ENCODE data around the gene ULK4. TPM values are rescaled to one million over a fixed set of nuclear protein-coding genes. Genes with fewer than 3 reads are reported as not detected.

Gene ULK4
- total RNA-seq, 4 donors from 2014 or later, result 13.3 to 23.4 (median 17.9) TPM

GRCh38 chr3:41210966-41211365 is 750.9 kb downstream of the ULK4 start:
- no peaks in the 10 kb centered on the region for H3K36me3 ChIP-seq
- no peak for DNase-seq (ENCODE audit: low spot score in 2 of 2)
- H3K4me3 ChIP-seq, result no peak overlapping the region
- TF ChIP-seq POLR2A (IDR thresholded peaks at IDR 0.05) (no peak), CTCF (IDR thresholded peaks at IDR 0.05) (no peak), EP300 (IDR thresholded peaks at IDR 0.05) (no peak)
- no peak overlapping the region for H3K27ac ChIP-seq
- H3K27me3 ChIP-seq, result no peaks in the 10 kb centered on the region
- peaks cover 0 to 76% (median 38%) of the 10 kb centered on the region in 4 donors for H3K4me1 ChIP-seq
- 84 to 94% methylated on average over 5 of the region's 5 CpGs for WGBS, 2 donors
- no peaks in the 10 kb centered on the region for H3K9me3 ChIP-seq

GRCh38 chr3:41209646-41210045 is 752.3 kb downstream of the ULK4 start:
- Histone ChIP-seq H3K27ac (no peak overlapping the region), H3K4me3 (no peak overlapping the region), H3K9me3 (no peaks in the 10 kb centered on the region), H3K4me1 (peaks cover 0 to 76% (median 40%) of the 10 kb centered on the region in 4 donors), H3K36me3 (no peaks in the 10 kb centered on the region), H3K27me3 (no peaks in the 10 kb centered on the region)
- no peak for TF ChIP-seq POLR2A (IDR thresholded peaks at IDR 0.05)
- no peak for TF ChIP-seq CTCF (IDR thresholded peaks at IDR 0.05)
- TF ChIP-seq EP300 (IDR thresholded peaks at IDR 0.05), result no peak
- 84 to 87% methylated on average over 5 of the region's 5 CpGs for WGBS, 2 donors
- no peak for DNase-seq (ENCODE audit: low spot score in 2 of 2)

- H3K4me3 ChIP-seq, result no peak overlapping the region
- H3K9me3 ChIP-seq, result no peaks in the 10 kb centered on the region
- H3K27me3 ChIP-seq, result no peaks in the 10 kb centered on the region
- H3K27ac ChIP-seq, result no peak overlapping the region
- 47 to 55% methylated on average over 7 of the region's 7 CpGs for WGBS, 2 donors
- H3K4me1 ChIP-seq, result peaks cover 0 to 76% (median 41%) of the 10 kb centered on the region in 4 donors
- no peak for TF ChIP-seq POLR2A (IDR thresholded peaks at IDR 0.05)
- DNase-seq (ENCODE audit: low spot score in 2 of 2), result no peak
- no peaks in the 10 kb centered on the region for H3K36me3 ChIP-seq
These were observed 753.2 kb downstream of the ULK4 start for GRCh38 chr3:41208507-41209220.

- peaks cover 0 to 81% (median 44%) of the 10 kb centered on the region in 4 donors for H3K4me1 ChIP-seq
- 16 to 17% methylated on average over 1 of the region's 1 CpG for WGBS, 2 donors
- H3K36me3 ChIP-seq, result no peaks in the 10 kb centered on the region
- H3K27ac ChIP-seq, result peak overlapping the region in 1 of 4 donors; percentile 20
- no peaks in the 10 kb centered on the region for H3K27me3 ChIP-seq
- H3K4me3 ChIP-seq, result no peak overlapping the region
- DNase-seq (ENCODE audit: low spot score in 2 of 2), result no peak
- TF ChIP-seq POLR2A (IDR thresholded peaks at IDR 0.05), result no peak
- no peak for TF ChIP-seq EP300 (IDR thresholded peaks at IDR 0.05)
- TF ChIP-seq CTCF (IDR thresholded peaks at IDR 0.05), result no peak
- H3K9me3 ChIP-seq, result no peaks in the 10 kb centered on the region
These were observed 754.5 kb downstream of the ULK4 start for GRCh38 chr3:41207355-41207754.

GRCh38 chr3:41205591-41205990 is 756.3 kb downstream of the ULK4 start:
- no peak overlapping the region for H3K27ac ChIP-seq
- H3K9me3 ChIP-seq, result no peaks in the 10 kb centered on the region
- TF ChIP-seq EP300 (IDR thresholded peaks at IDR 0.05), result no peak
- TF ChIP-seq POLR2A (IDR thresholded peaks at IDR 0.05), result no peak
- no peak for TF ChIP-seq CTCF (IDR thresholded peaks at IDR 0.05)
- no peaks in the 10 kb centered on the region for H3K27me3 ChIP-seq
- 68 to 70% methylated on average over 9 of the region's 9 CpGs for WGBS, 2 donors
- H3K36me3 ChIP-seq, result no peaks in the 10 kb centered on the region
- peaks cover 0 to 84% (median 48%) of the 10 kb centered on the region in 4 donors for H3K4me1 ChIP-seq
- H3K4me3 ChIP-seq, result no peak overlapping the region
- no peak for DNase-seq (ENCODE audit: low spot score in 2 of 2)

All from tibial nerve (tissue), 4 donors.